ENCODE data around the gene GUCA1A. TPM values are rescaled to one million over a fixed set of nuclear protein-coding genes. Genes with fewer than 3 reads are reported as not detected.

Gene GUCA1A
- total RNA-seq, 1 donor from 2014 or later, result not detected

DNA sequence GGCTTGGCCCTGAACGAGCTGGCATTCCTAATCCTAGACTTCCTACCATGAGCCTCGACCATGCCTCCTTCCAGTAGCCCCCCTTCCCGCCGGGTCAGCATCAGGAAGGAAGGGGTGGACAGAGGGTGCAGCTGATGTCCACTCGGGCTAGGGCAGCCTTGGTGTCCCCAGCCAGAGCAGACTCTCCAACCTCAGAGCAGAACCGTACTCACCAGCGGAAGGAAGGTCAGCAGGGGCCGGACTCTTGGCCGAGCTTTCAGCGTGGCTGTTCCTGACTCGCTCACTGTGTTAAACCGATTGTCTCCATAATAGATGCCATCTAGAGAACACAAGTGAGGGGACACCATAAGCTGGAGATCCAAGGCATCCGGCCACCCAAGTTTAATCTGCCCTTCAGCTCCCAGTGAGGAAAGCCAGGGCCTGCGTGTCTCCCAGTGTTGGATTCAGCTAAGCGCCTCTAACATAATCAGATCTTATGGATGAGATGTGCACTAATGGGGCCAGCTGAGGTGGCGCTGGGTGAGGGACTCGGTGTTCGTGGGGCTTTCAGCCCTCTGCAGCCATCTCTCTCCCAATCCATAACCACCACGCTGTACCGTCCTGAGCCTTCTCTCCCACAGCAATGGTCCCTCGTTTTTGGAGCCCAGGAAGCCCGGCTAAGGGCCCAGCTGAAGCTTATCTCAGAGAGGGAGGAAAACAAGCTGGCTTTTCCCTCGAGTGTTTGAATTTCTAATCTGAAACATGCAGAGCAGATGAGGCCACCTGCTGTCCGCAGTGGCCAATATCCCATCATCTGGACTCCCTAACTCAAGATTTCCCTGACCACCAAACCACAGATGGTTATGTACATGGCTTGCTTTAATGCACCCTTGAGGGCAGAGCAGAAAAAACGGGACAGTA lies 44.5 kb upstream of the GUCA1A start:
- DNase-seq, result no peak
- ChIA-PET CTCF (interaction anchor here (1.1 kb wide), 1 partner anchor 25 kb away, joined by 3 read pairs; no protein-coding TSS in a partner anchor), POLR2A (no interaction called here)
- H3K36me3 Mint-ChIP-seq (ENCODE audit: low read depth), result no peaks in the 10 kb centered on the region
- ATAC-seq (ENCODE audit: low read depth), result no peak
- intact Hi-C loops (cut with micrococcal nuclease), result no loop called here
- no peaks in the 10 kb centered on the region for H3K9me3 Mint-ChIP-seq
- H3K27ac Mint-ChIP-seq, result no peak overlapping the region
- no peaks in the 10 kb centered on the region for H3K4me1 Mint-ChIP-seq
- H3K27me3 Mint-ChIP-seq, result no peaks in the 10 kb centered on the region
- no peak overlapping the region for H3K4me3 Mint-ChIP-seq
- no peak for TF ChIP-seq CTCF (IDR thresholded peaks at IDR 0.05)

DNA sequence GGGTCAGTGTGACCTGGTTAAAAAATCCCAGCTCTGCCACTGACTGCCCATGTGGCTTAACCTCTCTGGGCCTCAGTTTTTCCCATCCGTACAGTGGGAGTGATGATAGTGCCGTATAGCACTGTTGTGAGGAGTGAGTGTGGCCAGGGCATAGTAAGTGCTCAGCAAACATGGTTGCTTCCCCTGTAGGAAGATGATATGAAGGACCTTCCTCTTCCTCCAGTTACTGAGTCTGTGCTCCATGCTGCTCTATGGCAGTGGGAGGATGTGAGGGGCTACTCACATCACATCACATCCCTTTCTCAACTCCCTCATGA lies 43.8 kb upstream of the GUCA1A start:
- ChIA-PET POLR2A (interaction anchor here (0.6 kb wide), 1 partner anchor 10 kb away, joined by 6 read pairs; no protein-coding TSS in a partner anchor), CTCF (no interaction called here)
- intact Hi-C loops (cut with micrococcal nuclease), result no loop called here
- no peak for TF ChIP-seq CTCF (IDR thresholded peaks at IDR 0.05)
- H3K27ac Mint-ChIP-seq, result no peak overlapping the region
- H3K4me1 Mint-ChIP-seq, result no peaks in the 10 kb centered on the region
- no peaks in the 10 kb centered on the region for H3K27me3 Mint-ChIP-seq
- no peaks in the 10 kb centered on the region for H3K36me3 Mint-ChIP-seq (ENCODE audit: low read depth)
- H3K9me3 Mint-ChIP-seq, result no peaks in the 10 kb centered on the region
- no peak for ATAC-seq (ENCODE audit: low read depth)
- no peak overlapping the region for H3K4me3 Mint-ChIP-seq
- DNase-seq, result no peak

GRCh38 chr6:42131531-42131930 lies 41.6 kb upstream of the GUCA1A start:
- intact Hi-C loops (cut with micrococcal nuclease), result no loop called here
- H3K4me3 Mint-ChIP-seq, result no peak overlapping the region
- DNase-seq, result no peak
- CTCF ChIA-PET, result no interaction called here
- H3K4me1 Mint-ChIP-seq, result peaks cover 3% of the 10 kb centered on the region
- H3K27ac Mint-ChIP-seq, result no peak overlapping the region
- no peaks in the 10 kb centered on the region for H3K9me3 Mint-ChIP-seq
- no peaks in the 10 kb centered on the region for H3K27me3 Mint-ChIP-seq
- POLR2A ChIA-PET, result no interaction called here
- no peak for ATAC-seq (ENCODE audit: low read depth)
- no peak for TF ChIP-seq CTCF (IDR thresholded peaks at IDR 0.05)
- H3K36me3 Mint-ChIP-seq (ENCODE audit: low read depth), result no peaks in the 10 kb centered on the region

- no peak for TF ChIP-seq CTCF (IDR thresholded peaks at IDR 0.05)
- ChIA-PET POLR2A (no interaction called here), CTCF (no interaction called here)
- Mint-ChIP-seq H3K9me3 (no peaks in the 10 kb centered on the region), H3K4me1 (peaks cover 9% of the 10 kb centered on the region), H3K4me3 (no peak overlapping the region), H3K36me3 (ENCODE audit: low read depth) (no peaks in the 10 kb centered on the region), H3K27me3 (no peaks in the 10 kb centered on the region), H3K27ac (no peak overlapping the region)
- intact Hi-C loops (cut with micrococcal nuclease), result no loop called here
- no peak for DNase-seq
- no peak for ATAC-seq (ENCODE audit: low read depth)
Observed at GRCh38 chr6:42133926-42134325, 39.2 kb upstream of the GUCA1A start.

GRCh38 chr6:42135161-42135560 lies 38.0 kb upstream of the GUCA1A start:
- no peaks in the 10 kb centered on the region for H3K9me3 Mint-ChIP-seq

More at GRCh38 chr6:42135161-42135560, 38.0 kb upstream of the GUCA1A start:
- TF ChIP-seq CTCF (IDR thresholded peaks at IDR 0.05), result no peak
- POLR2A ChIA-PET, result no interaction called here
- no peaks in the 10 kb centered on the region for H3K27me3 Mint-ChIP-seq
- CTCF ChIA-PET, result no interaction called here
- H3K27ac Mint-ChIP-seq, result no peak overlapping the region
- intact Hi-C loops (cut with micrococcal nuclease), result no loop called here
- ATAC-seq (ENCODE audit: low read depth) (no peak), DNase-seq (no peak)
- H3K4me1 Mint-ChIP-seq, result peaks cover 15% of the 10 kb centered on the region
- H3K4me3 Mint-ChIP-seq, result no peak overlapping the region
- H3K36me3 Mint-ChIP-seq (ENCODE audit: low read depth), result no peaks in the 10 kb centered on the region

Data from activated B cell treated with CpG ODN at 0.5 μM for 24 hours (primary cell).